HG03135 (cell line): ENCODE data around the gene ZDHHC21.

Source experiments
- ATAC-seq: cut with Tn5 transposase; IDR thresholded peaks from one replicate; pipeline ENCODE4 v1.9.1; 2021; ENCODE audit warnings: mild to moderate bottlenecking, moderate library complexity; ENCODE audit not compliant: unreplicated experiment

Gene ZDHHC21

DNA sequence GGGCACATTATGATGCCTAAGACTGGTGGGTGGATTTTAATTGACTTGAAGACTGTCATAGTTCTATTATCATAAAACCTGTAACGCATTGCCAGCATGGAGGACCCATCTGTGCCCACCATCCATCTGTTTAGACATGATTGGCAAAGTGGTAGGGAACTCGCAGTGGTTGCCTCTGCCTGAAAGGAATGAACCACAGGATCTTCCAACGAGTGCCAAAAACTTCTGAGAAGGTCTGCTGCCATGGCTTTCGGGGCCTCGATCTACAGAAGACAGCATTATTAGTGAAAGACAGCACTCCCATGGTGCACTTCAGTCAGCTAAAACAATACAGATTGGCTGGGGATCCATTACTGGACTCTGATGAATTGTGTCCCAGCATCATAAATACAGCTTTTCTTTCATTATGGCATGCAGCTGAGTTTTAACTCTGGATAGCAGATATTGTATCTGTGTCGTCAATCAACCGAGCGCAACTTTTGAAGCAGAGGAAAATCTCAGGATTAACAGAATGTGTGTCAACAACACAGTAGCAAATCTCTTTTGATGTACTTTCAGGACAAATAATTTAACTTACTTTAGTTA, 74.3 kb downstream of the ZDHHC21 start:
- ATAC-seq, result no peak

DNA sequence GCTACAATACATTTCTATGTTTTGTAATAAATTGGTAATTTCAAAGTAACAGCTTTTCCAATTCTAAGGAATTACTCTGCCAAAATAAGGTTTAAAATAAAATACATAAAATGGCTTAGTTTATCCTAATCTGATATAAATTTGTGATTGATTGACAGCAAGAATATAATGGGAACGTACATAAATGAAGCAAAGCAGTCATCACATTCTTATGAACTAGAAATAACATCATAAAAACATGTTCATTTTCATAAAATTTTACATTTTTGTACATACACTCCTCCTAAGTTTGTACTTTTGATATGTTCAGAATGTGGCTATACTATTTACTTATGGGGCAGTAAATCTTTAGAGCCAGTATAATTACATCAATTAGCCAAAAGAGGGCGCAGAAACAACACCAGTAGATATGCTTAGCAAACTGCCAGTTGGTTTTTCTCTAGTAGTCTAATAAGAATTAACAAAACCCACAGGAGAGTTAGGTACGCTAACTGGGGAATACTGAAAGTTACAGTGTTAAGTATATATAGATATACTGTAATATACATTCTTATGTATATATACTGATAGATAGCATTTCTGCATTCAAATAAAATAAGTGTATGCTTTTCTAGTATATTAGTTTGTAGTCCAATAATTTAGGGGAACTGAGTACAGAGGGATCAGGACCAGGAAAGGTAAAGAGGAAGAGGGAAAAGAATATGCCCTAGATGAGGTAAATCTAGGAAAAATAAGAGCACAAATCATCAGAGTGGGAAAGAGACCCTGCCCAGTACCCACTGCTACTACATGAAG, 76.8 kb downstream of the ZDHHC21 start:
- ATAC-seq, result peak; percentile 82

DNA sequence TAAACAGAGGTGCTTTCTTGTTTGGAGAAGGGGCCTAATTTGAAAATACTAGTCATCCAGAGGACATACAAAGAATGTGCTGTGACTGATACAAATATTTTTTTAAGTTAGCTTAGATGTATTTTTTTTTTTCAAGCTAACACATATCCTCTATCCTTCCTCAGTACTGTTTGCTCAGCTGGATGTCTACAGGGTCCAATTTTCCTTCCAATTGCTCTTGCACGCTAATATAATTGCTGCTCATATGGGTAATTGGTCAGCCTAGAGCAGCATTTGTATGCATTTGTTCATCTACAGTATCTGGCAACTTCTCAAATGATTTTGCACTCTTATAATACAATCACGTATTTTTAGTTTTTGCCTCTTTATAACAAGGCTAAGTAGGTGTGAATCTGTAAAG, 84.7 kb downstream of the ZDHHC21 start:
- ATAC-seq, result no peak

DNA sequence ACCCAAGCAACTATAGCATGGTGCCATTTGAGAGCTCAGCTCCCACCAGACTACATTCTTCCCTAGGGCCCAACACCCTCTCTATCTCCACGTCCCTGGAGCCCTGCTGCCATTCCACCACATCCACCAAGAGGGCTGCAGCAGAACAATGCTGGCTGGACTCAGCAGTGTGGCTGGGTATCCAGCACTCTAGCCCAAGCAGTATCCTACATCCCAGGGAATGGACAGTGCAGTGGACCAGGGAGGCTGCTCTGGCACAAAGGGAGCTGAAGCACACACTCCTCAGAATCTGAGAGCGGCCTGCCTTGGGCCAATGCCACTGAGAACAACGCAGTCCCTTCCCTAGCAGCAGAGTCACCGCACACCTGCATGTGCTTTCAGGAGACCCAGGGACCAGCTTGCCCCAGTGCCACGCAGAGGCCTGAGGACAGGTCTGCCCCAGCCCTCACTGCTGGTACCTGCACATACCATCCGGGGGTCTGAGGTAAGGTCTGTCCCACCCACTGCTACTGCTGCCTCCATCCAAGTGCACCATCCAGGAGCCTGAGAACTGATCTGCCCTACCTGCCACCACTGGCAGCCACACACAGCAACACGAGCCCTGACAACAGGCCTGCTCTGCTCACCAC, 95.9 kb downstream of the ZDHHC21 start:
- ATAC-seq, result no peak

DNA sequence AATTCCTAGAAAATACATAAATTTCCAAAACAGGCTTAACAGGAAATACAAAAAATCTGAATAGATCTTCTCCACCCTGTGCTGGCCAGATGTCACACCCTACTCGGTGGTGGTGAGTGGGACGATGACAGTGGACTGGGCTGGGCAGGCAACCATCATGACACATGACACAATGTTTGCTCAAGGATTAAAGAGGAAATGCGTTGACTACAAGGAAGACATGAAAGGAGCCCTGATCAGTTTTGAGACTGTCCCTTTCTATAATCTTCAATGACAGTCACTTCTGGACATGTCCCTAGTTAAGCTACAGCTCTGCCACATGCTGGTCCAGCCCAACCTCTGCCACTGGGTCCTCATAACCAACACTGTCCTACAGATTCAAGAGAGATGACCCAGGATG, 99.8 kb downstream of the ZDHHC21 start:
- ATAC-seq, result no peak

DNA sequence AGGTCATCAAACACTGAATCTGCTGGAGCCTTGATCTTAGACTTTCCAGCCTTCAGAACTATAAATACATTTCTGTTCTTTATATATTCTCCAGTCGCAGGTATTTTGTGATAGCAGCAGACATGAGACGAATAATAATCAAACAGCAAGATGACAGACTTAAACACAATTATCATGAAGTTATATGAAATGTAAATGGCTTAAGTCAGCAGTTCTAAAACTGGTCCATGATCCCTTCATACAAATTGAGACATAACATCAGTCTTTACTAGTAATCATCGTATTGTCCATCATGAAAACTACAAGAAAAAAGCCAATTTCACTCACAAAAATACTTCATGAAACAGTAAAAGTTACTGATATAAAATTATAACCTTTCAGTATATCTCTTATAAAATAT, 101.8 kb downstream of the ZDHHC21 start:
- no peak for ATAC-seq

DNA sequence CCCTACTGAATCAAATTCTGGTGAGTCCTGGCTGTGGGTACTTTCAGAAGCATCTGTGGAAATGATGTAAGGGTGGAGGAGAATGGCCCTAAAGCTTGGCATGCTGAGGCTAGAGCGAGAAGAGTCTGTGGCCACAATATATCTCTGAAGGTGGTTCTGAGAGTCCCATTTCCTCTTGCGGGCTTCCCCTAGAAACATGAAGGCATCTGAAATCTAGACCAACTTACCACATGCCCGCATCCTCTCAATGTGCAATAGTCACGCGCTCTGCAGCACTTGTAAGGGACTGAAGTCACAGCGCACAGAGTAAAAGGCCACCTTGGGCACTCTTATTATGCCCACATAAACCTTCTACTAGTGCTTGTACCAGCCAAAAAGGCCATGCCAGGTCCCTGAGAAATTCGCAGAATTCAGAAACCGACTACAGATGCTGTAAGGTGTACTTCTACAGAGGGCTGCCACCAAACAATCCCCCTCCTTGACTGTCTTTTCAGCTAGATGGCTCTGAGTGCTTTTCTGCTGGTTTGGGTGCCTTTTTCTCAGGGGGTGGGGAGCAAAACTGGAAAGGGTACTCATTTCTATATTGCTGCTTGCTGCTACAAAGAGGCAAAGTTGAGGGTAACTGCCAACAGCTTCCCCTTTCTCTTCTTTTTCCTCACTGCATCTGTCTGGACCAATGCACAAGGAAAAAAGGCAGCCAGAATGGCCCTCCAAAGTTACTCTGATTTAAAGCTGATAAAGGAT, 107.3 kb downstream of the ZDHHC21 start:
- peak; percentile 99 for ATAC-seq

DNA sequence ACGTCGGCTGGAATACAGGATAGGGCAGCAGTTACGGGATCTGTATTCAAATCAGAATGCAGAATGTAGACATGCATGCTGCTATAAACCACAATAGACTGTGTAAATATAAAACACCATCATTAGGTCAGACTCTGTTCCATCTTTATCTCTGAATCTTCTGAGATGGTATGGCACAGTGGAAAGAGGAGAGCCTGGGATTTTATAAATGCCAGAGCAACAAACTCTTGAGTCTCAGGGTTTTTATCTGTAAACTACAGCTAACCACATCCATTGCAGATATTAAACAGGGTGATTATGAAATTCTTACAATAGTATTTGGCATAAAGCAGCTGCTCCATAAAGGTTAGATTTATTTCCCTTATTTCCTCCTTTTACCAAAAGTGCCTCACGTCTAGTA, 108.7 kb downstream of the ZDHHC21 start:
- ATAC-seq, result no peak

DNA sequence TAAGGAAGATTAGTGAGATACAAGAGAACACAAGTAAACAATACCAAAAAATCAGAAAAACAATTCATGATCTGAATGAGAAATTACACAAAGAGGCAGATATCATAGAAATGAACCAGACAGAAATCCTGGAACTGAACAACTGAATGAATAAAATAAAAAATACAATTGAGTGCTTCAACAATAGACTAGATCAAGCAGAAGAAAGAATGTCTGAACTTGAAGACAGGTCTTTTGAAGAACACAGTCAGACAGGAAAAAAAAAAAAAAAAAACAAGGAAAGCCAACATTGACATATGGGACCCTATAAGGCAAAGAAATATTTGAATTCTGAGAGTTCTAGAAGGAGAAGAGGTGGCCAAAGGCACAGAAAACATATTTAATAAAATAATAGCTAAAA, 115.2 kb downstream of the ZDHHC21 start:
- ATAC-seq, result no peak

DNA sequence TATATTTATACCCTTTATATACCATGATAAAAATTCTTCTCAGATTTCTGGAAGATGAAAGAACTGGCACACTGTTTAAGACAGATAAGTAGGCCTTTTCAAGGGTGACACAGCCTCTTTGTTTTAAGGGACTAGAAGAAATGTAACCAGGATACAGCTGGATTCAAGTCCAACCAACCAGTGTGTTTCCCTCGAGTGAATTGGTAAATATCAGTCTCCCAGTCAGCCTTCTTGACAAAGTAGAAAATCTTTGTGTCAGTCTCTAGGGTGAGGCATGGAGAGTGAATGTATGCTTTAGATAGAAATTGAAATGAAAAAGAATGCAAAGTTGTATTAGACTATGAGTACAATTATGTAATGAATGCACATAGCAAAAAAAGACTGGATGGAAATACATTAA, 119.1 kb downstream of the ZDHHC21 start:
- no peak for ATAC-seq

DNA sequence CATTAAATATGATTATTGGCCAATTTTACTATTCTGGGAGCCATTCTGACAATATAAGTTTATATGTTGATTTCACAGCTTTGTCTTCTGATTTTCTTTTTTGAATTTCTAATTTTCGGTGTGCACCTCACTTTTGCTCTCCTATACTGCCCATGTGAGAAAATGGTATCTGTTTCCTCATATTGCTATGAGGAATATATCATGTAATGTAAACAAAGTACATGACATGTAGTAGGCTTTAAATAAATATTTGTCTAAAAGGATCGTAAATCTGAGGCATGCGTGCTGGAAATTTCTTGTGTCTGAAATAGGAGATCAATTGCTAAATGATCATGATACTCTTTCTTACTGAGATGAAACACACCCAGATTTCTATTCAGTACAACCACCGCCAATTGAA, 119.9 kb downstream of the ZDHHC21 start:
- no peak for ATAC-seq

DNA sequence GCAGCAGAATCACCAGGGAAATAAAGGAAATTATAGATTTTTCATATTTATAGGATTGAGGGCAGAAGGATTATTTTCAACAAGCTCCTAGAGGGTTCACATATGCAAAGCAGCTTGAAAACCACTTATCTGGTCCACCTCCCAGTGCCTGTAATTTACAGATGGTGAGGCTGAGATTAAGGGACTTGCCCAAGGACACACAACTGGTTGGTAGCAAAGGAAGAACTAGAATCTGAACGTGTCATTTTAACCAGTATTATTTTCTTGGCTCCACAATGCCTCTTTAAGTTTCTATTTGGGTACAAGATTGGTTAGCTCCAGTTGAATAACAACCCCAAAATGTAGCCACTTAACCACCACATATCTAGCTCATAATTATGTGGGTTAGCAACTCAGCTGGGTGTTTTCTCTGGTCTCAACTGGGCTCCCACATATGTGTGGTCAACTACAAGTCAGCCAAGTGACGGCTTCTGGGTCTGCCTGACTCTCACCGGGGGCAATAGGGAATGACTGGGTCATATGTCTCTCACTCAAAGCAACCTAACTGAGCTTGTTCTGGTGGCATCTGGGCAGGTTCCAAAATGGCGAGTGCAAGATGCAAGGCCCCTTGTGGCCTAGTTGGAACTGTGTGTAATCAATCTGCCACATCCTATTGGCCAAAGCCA, 127.7 kb downstream of the ZDHHC21 start:
- ATAC-seq, result no peak

DNA sequence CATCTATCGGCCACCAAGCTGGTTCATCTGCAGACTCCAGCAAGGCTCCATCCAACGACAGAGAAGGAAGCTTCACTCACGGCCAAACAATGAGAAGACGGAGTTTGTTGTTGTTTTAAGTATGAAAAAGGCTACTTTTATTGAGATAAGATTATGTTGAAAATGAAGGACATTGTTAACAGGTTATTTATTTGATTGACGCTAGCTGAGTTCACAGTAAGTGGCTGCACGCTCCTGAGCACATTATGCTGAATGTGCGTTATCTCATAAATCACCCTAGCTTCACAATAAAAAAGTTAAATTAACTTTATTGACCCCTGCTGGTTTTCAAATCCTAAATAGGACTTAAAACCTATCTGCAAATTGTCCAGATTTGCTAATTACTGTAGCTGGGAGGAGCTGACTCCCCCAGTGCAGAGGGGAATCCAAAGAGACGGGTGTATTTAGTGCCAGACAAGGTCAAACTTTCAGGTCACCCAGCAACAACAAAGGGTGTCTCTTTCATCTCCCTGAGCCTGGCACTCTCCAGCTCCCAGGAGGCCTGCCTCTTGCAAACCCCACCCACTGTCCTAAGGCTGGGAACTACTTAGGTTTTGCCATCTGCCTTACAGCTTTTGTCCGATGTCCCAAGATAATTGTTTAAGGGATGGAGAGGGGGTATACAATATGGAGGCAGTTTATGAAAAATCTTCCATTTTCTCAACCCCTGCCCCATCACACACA, 129.2 kb downstream of the ZDHHC21 start:
- no peak for ATAC-seq

DNA sequence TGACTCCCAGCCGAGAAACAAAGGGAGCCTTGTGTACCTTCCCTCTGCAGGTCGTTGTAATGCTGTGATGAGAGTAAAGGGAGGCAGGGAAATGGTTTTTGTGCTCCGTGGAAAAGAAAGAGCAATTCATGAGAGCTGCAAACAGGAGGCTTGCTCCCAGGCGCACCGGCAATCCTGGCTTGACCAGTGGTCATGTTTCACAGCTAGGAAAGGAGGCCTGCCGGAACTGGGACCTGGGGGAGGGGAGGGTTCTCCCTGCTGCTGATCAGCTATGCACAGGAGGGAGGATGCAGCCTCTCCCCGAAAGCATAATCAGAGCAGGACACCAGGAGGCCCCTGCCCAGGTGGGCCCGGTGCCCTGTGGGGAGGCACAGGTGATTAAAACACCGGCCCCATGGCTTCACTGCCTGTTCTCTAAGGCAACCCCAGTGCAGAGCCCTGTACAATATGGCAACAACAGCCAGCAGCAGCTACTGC, 131.3 kb downstream of the ZDHHC21 start:
- no peak for ATAC-seq
